ENCODE data around the gene TAF1C.
"Not testable (repeated sequence)": the region's sequence is repeated elsewhere in the genome, so short reads cannot be mapped to it uniquely, and the experiment has no call there.

Gene TAF1C

DNA sequence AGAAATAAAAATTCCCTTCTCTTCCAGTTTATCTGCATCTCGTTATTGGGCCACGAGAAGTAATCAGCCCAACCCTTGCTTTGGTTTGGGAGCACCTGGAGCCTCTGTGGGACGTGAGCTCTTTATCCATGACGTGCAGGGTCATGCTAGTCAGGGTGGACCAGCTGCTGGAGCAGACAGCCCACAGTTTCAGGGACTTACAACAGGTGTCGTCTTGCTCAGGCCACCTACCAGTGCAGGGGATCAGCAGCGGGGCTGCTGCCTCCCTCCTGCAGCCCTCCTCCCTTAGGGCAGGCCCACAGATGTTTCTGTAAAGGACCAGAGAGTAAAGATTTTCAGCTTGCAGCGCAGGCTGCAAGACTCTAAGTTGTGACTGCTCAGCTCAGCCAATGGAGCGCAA lies 21.0 kb upstream of the TAF1C start:
- no peak for DNase-seq

DNA sequence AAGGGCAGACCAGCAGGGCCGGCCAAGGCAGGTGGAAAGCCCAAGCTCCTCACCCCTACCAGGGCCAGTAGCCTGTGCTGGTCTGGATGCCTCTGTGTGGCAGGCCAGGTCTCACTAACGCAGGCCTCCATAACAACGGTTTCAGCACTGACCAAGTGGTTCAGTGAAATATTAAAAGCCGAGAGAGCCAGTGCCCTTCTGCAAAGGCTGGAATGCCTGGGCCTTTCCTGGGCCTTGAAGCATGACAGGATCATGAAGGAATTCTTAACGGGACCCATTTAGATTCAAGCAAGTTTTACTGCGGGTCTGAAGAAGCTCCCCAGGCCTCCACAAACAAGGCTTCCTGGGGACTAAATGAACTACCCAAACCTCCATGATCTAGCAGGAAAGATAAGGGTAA lies 20.4 kb upstream of the TAF1C start:
- no peak for DNase-seq

DNA sequence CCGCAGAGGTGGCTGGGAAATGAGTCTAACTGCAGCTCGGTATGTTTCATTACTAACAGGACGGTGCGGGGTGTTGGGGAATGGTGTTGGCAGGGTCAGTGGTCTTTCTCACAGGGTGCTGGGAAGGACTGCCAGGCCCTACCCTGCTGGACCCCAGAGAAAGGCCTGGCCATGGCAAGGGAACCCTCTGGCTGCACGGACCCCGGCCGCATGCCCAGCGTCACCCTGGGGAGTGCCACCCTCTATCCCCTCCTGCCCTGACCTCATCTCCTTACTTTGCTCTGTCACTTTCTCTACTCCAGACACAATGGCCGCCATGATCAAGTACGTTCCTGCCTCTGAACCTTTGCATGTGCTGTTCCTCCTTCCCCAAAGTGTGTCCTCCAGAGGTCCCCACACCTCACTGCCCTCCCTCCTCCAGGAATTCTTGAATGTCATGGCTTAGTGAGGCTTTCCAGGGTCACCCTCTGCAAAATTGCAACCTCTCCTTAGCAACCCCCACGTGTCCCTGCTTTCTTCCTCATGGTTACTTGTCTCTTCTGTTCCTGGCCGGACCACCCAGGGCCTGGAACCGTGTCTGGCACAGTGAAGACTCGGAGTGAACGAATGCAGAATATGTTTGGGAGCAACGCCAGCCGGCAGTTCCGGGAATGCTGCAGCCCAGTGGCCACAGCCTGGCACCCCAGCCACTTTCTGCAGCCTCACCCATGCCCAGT lies 19.3 kb upstream of the TAF1C start:
- no peak for DNase-seq

DNA sequence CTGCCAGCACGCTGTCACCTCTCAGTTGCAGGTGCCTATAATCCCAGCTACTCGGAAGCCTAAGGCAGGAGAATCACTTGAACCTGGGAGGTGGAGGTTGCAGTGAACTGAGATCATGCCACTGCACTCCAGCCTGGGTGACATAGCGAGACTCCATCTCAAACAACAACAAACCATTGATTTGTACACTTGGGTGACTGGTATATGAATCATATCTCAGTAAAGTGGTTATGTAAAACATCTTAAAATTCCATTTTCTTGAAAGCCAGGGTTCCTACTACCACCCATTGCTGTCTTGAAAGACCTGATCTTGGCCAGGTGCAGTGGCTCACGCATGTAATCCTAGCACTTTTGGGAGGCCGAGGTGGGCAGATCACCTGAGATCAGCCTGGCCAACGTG lies 18.3 kb upstream of the TAF1C start:
- not testable (repeated sequence) for DNase-seq

DNA sequence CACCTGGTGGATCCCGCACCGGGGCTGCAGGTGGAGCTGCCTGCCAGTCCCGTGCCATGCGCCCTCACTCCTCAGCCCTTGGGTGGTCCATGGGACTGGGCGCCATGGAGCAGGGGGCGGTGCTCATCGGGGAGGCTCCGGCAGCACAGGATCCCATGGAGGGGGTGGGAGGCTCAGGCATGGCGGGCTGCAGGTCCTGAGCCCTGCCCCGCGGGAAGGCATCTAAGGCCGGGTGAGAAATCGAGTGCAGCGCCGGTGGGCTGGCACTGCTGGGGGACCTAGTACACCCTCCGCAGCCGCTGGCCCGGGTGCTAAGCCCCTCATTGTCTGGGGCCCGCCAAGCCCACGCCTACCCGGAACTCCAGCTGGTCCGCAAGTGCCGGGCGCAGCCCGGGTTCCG lies 17.7 kb upstream of the TAF1C start:
- DNase-seq = not testable (repeated sequence)

DNA sequence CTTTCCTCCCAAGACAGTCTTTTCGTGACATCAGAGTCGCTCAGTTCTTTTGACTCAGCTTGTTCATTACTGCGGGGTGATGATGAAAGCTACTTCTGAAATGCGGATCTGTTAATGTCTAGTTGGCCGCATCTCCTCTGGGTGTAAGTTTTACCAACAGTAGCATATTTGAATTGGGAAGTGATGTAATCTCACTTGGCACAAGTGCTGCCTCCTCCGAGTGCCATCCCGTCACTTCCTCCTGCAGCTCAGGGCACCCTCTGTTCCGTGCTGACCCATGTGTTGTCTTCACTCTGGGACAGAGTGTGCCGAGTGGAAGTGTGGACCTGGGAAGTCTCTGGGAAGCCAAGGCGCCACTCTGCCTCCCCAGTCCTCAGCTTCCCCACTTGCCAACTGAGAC lies 13.0 kb upstream of the TAF1C start:
- peak; percentile 87 to 96 for DNase-seq

DNA sequence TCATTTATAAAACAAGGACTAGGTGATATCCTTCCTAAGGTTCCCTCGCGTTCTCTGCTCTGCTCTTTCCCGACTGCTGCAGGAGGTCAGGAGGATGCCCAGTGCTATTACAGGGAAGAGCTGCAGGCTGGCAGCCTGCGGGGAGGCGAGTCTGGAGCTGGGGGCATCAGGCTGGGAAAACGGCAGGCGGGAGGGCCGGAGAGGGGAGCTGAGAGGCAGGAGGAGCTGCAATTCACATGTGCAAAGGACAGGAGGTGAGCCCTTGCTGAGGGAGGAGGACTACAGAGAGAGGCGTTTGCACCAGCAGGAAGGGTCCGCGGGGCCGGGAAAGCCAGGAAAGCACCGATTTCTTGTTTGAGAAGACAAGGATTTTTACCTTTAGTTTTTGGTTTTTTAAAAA lies 12.2 kb upstream of the TAF1C start:
- no peak for DNase-seq

DNA sequence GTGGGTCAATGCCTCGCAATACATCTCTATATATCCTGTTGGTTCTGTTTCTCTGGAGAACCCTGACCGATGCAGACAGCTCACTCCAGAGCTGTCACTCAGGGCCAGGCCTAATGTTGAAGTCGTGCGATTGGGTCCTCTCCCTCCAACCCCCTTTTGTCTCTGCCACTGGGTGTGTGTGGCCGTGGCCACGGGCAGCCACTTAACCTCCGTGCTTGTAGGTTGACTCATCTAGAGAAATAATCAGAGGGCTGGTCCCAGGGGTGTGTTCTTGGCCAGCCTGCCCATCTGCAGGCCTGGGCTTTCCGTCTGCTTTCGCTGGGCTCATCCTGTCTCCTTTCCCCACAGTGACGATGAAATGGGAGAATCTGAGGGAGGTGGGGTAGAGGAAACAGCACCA lies 11.5 kb upstream of the TAF1C start:
- no peak for DNase-seq

DNA sequence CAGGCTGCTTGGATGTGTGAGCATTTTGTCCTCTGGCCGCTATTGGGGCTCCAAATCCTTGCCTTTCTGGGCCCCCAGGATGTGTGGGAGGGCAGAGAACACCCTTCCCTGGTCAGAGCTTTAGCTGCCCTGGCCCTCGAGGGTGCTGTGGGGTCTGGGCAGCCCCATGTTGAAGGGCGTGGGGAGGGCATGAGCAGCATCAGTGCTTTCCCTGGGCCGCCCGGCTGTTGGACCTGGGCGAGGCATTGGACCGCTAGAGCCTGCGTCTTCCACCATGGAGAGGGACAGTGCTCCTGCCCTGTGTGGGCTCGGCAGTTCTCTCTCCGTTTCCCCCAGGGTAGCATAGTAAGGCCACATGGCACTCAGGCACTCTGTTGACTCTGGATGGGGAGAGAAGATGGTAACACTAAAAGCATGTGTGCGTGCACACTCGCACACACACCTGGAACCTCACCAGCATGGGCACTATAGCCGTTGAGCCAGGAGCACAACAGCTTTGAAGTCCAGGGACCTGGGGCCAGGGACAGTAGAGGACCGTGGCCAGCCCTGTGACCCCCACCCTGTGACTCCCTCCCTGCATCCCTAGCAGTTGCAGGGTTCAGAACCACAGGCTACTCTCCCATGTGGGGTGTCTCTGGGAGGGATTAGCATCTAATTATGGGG lies 10.7 kb upstream of the TAF1C start:
- no peak for DNase-seq

DNA sequence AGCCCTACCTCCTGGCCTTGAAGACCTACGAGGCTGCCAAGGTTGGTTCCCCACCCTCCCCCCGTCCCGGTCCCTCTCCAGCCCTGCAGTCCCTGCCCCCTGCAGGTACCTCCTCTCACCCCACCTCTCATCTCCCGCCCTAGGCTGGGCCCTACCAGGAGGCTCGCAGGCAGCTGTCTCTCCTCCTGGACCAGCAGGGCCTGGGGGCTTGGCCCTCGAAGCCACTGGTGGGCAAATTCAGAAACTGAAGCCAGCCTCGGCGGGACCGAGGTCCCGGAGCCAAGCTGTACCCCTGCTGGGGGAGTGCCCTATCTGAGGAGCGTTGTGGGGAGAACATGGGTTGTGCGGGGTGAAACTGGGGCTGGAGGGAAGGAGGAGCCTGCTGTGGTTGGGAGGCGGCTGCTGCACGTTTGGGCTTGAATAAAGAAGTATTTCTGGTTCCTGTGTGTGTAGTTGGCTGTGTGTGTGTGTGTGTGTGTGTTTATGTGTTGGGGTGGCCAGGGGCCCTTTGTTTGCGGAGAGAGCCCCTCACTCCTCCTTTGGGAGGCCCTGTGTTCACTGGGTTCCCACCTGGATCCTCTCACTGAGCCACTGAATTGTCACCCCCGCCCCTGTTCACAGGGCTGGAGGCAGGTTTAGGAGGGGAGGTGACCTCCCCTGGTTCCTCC lies 10.0 kb upstream of the TAF1C start:
- no peak for DNase-seq

DNA sequence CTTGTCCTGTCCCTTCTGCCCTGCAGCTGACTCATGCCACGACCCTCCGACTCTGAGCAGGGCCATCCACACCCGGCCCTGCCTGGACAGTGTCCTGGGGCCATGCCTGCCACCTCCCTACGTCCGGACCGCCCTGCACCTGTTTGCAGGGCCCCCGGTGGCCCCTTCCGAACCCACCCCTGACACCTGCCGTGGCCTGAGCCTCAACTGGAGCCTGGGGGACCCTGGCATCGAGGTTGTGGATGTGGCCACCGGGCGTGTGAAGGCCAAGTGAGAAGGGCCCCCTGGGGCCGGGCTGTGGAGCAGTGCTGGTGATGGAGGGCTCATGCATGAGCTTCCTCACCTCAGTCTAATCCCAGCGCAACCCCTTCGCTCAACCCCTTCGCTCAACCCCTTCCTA lies 9.2 kb upstream of the TAF1C start:
- DNase-seq = no peak

DNA sequence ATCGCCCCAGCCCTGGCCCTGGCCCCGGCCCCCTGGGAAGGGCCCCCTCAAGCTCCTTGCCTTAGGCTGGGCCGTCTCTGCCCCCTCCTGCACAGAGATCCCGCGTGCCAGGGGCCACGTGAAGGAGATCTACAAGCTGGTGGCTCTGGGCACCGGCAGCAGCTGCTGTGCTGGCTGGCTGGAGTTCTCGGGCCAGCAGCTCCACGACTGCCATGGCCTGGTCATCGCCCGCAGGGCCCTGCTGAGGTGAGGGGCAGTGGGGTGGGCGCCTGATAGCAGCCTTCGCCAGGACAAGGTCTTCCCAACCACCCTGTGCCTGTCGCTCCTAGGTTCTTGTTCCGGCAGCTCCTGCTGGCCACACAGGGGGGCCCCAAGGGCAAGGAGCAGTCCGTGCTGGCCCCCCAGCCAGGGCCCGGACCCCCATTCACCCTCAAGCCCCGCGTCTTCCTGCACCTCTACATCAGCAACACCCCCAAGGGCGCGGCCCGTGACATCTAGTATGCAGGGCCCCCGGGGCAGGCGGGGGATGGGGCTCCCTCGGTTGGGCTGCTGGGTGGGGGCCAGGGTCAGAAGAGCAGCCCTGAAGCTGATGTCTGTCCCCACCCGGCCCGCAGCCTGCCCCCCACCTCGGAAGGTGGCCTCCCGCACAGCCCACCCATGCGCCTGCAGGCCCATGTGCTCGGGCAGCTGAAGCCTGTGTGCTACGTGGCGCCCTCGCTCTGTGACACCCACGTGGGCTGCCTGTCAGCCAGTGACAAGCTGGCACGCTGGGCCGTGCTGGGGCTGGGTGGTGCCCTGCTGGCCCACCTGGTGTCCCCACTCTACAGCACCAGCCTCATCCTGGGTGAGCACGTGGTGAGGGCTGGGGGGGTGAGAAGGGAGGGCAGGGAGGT lies 8.6 kb upstream of the TAF1C start:
- no peak for DNase-seq

DNA sequence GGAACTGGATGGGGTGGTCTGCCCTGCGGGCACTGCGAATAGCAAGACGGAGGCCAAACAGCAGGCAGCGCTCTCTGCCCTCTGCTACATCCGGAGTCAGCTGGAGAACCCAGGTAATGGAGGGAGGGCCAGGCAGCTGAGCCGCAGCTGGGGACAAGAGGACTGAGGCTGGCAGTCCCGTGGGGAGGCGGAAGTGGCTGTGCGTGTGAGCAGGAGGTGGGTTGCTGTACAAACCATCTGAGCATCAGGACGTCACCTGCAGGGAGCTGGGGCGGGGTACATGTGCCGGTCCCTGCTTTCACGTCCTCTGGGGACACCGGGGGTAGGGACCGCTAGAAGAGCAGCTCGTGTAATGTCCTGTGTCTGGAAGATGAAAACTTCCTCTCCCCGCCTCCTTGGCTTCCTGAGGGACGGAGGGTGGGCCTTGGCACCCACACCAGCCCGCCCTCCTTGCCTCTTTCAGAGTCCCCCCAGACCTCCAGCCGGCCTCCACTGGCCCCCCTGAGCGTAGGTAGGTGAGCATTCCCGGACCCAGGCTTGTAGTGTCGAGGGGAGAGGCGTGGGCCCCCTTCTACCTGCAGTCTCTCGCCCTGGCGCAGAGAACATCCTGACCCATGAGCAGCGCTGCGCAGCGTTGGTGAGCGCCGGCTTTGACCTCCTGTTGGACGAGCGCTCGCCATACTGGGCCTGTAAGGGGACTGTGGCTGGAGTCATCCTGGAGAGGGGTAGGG lies 7.8 kb upstream of the TAF1C start:
- DNase-seq = peak in 1 of 2 donors; percentile 23

DNA sequence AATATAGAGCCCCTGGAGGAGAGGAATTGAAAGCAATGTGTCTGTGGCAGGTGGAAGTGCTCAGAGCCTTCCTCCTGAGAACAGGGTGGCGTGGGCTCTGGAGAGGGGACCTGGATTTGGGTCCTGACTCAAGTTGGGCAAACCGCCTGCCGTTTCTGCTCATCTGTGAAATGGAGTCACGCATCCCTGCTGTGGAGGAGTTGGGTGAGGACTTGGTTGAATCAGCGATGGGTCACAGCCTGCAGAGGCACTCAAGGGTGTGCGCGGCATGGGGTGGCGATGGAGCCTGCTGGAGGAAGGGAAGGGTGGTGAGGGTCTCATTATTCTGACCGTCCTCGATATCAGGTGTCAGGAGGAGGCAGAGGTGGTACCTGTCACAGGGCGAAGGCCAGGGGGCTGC lies 7.2 kb upstream of the TAF1C start:
- DNase-seq = no peak

DNA sequence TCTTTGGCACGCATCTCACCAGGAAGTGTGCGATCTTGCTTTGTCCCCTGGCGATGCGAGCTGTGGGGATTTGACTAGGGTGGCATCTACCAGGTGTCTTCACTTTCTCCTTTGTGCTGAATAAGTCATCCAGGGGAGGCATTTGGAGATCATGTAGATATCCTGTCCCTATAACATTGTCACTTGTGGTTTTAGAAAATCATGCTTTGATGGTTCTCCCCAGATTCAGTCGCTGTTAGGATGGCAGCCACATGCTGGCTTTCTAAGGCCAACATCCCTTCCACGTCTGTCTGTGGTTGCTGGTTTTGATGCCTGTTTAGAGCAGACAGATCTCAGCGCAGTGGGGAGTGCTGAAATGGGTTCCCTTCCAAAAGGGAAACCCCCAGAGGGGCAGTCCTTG lies 6.6 kb upstream of the TAF1C start:
- no peak for DNase-seq

DNA sequence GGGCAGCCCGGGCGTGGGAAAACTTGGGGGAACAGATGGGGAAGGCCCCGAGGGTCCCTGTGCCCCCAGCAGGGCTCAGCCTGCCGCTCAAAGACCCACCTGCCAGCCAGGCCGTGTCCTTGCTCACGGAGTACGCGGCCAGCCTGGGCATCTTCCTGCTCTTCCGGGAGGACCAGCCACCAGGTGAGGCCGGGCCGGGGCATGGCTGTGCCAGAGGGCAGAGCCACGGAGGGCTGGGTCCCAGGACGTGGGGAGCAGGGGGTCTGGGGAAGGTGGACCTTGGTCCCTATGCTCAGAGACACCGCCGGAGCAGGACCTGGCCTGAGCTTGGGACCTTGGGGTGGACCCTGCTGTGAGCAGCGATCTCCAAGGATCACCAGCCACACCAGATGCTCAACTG lies 4.6 kb upstream of the TAF1C start:
- DNase-seq = no peak

DNA sequence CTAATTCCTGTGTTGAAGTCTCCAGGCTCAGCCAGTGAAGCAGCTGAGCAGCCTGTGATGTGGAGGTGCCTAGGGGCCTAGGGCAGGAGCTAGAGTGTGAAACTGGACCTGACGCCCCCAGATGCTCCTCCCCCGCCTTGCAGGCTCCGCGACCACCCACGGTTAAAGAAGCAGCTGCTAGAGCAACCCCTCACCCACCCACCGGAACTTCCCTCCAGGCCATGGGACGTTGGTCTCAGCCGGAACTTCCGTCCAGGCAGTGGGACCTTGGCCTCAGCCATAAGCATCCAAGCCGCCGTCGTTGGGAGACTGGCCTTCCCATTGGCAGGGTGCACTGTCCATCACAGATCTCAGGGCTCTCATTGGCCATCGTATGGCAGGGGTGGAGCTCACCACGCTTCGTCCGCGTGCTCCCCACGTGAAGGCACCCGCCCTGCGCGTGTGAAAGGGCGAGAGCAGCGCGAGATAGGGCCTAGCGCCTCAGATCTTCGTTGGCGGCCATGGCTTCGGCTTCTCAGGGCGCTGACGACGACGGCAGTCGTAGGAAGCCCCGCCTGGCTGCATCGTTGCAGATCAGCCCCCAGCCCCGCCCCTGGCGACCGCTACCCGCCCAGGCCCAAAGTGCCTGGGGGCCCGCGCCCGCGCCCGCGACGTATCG lies 4.0 kb upstream of the TAF1C start, which contains the start of gene ADAD2:
ADAD2 (plus strand) TSS at position 427 of the 658 bp plus-strand sequence; CDS start at position 501, 74 bp downstream.
- DNase-seq = no peak

DNA sequence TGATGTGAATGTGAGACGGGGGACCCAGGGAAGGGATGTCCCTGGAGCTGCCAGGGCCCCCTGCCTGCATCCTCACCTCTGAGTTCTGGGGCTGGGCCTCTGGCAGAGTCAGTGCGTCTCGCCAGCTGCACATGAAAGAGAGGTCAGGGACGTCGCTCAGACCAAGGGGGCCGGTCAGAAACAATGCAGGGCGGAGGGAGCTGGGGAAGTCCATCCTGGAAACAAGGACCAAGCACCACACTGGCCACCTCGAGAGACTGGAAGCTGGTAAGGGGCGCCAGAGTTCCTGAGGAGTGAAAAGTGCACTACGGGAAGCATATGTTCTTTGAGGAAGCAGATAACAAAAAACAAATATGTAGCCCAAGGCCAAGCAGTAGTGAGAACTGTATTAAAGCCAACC lies 2.1 kb downstream of the TAF1C start:
- DNase-seq = no peak

DNA sequence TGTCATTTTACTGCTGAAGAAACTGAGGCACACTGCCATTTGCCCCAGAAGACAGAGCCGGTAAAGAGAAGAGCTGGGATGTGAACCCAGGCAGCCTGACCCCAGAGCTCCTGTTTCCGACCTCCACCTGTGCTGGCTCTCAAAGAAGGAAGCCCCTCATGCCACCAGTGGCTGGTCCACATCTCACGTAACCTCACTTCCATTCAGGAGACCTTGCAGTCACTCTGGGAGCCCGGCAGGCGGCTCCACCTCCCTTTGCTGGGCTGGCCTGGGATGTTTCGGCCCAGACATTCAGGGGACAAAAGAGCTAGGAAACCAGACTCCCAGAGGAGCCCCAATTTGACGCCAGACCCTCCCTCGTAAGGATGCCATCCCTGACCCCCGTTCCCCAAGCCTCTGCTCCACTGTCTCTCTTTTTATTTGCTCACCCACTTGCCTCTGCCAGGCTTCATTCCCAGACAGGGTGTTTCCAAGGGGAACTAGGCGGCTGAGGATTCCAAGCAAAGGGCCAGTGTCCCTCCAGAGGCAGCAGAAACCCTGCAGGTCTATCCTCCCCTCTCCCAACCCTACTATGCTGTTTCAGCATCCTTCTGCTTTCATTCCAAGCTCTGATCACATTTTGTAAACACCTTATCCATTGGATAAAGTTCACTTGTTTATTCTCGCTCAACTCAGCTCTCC lies 2.8 kb downstream of the TAF1C start:
- DNase-seq = no peak

DNA sequence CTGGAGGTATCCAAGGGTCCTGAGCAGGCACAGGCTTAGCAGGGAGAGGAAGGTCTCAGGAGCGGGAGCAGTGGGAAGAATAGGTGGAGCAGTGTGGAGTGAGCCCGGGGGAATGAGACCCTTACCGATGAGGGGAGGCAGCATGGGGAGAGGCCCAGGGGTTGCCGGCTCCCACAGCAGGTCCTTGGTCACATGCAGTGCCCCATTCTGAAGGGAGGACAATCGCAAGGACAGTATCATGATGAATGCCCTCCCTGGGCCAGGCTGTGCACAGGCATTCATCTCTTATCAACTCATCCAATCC lies 3.3 kb downstream of the TAF1C start:
- no peak for DNase-seq
